Kidney glomerular epithelial cell (primary cell): ENCODE results near the gene CYSTM1.
"Not testable (repeated sequence)": the region's sequence is repeated elsewhere in the genome, so short reads cannot be mapped to it uniquely, and the experiment has no call there.

Experiments
- DNase-seq: peaks from one replicate; lab custom pipeline; 2025; lab: John Stamatoyannopoulos, UW

The CYSTM1 gene

GRCh38 chr5:140178086-140178410 is 3.1 kb downstream of the CYSTM1 start:
- no peak for DNase-seq

- DNase-seq, result no peak
Observed at GRCh38 chr5:140178482-140179116, 3.6 kb downstream of the CYSTM1 start.

- no peak for DNase-seq
Observed at GRCh38 chr5:140181002-140181483, 6.1 kb downstream of the CYSTM1 start.

- no peak for DNase-seq
Observed at GRCh38 chr5:140181525-140181924, 6.5 kb downstream of the CYSTM1 start.

GRCh38 chr5:140182075-140182711 is 7.2 kb downstream of the CYSTM1 start:
- DNase-seq, result no peak

GRCh38 chr5:140182803-140183367 is 7.9 kb downstream of the CYSTM1 start:
- DNase-seq, result peak; percentile 27

- DNase-seq, result no peak
Observed at GRCh38 chr5:140185409-140185808, 10.4 kb downstream of the CYSTM1 start.

- no peak for DNase-seq
Observed at GRCh38 chr5:140186267-140186671, 11.3 kb downstream of the CYSTM1 start.

GRCh38 chr5:140189253-140189652 is 14.3 kb downstream of the CYSTM1 start:
- DNase-seq, result no peak

- DNase-seq, result peak; percentile 70
Observed at GRCh38 chr5:140189977-140190871, 15.2 kb downstream of the CYSTM1 start.

GRCh38 chr5:140190872-140191218 is 15.9 kb downstream of the CYSTM1 start:
- no peak for DNase-seq

- DNase-seq, result no peak
Observed at GRCh38 chr5:140192715-140193430, 17.9 kb downstream of the CYSTM1 start.

- DNase-seq, result no peak
Observed at GRCh38 chr5:140194662-140195061, 19.7 kb downstream of the CYSTM1 start.

- DNase-seq, result no peak
Observed at GRCh38 chr5:140196115-140196814, 21.3 kb downstream of the CYSTM1 start.

- DNase-seq, result no peak
Observed at GRCh38 chr5:140197023-140197422, 22.0 kb downstream of the CYSTM1 start.

- not testable (repeated sequence) for DNase-seq
Observed at GRCh38 chr5:140198915-140199314, 23.9 kb downstream of the CYSTM1 start.

- no peak for DNase-seq
Observed at GRCh38 chr5:140202078-140202477, 27.1 kb downstream of the CYSTM1 start.

- DNase-seq, result no peak
Observed at GRCh38 chr5:140202610-140203009, 27.6 kb downstream of the CYSTM1 start.

- DNase-seq, result peak; percentile 26
Observed at GRCh38 chr5:140205216-140205615, 30.2 kb downstream of the CYSTM1 start.

GRCh38 chr5:140205952-140206351 is 31.0 kb downstream of the CYSTM1 start:
- DNase-seq, result no peak

- peak; percentile 67 for DNase-seq
Observed at GRCh38 chr5:140207250-140207964, 32.4 kb downstream of the CYSTM1 start.
